NCI-H2029 (cell line): ENCODE data around the gene EGLN3.
A peak's percentile ranks its signal among the peaks of the same experiment; 100 is the strongest.

Experiments used
- DNase-seq: peaks from one replicate; lab custom pipeline; 2025; lab: John Stamatoyannopoulos, UW

Gene EGLN3

DNA sequence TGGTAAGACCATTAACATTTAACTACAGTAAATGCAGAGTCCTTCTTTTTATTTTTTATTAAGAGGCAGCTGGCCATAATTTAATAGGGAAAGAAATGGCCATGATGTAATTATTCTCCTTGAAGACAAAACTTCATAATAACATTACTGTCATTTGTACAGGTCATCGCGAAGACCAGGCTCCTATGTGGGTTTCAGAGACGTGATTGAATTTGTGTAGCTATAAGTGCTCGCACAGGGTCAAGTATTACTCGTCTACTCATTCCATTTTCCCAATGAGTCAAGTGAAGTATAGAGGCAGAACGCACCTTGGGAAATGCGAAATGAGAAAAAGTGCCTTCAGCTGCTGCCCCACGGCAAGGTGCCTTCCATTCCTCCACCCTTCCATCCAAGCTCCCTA lies 40.4 kb downstream of the EGLN3 start:
- DNase-seq = no peak

DNA sequence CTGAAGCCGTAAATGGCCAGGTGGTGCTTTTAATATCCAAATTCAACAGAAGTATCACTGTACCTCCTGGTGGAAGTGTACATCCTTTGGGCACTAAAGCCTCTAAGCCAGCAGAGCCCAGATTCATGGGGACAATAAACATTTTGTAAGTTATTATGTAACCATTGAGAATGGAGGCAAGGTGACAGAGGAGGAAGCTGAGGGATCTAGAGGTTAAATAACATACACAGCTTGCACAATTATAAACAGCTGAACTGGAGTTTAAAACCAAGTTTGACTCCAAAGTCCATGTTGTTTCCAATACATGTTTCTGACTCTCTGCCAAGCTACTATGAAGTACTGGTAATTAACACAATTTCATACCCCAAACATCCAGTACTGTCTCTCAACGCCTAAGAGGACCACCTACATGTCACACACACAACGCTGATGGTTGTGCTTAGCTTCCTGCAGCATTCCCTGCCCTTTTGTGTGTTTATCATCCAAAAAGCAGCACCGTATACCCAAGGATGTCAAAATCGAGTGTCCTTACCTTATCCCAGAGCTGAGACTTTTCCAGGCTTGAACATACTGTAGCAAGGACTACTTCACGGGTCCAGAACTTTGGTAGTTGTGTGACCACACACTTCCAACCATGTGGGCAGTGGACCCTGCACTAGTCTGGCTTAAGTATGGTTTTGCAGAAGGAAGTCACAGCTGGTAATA lies 41.3 kb downstream of the EGLN3 start:
- DNase-seq = no peak

DNA sequence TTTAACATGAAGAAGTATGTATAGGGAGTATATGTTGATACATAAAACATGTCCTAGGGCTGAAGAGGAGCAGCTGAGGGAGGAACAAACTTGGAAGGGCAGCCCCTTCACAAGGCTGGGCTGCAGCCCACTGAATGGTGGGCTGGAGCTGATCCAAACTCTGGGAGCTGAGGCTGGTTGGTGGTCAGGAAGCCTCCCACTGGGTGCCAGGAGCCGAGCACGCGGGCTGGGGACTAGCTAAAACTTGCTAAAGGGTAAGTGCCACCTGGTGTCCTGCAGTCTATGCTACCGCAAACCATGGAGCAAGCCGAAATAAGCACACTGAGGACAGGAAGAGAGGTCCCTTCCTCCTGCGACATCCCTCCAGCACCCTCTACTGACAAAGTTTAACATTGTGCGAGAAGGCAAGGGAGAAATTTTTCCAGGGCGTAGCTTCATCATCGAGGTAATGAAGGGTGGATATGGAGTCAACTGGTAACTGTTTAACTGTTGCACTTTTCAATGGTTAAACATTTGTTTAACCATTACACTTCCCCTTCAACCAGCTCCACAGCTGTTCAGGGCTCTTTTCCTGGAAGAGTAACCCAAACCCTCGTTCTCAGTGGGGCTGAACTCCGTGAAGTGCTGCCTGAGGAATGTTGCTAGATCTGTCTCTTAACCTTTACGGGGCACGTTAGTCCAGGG lies 42.2 kb downstream of the EGLN3 start:
- DNase-seq = peak; percentile 79

DNA sequence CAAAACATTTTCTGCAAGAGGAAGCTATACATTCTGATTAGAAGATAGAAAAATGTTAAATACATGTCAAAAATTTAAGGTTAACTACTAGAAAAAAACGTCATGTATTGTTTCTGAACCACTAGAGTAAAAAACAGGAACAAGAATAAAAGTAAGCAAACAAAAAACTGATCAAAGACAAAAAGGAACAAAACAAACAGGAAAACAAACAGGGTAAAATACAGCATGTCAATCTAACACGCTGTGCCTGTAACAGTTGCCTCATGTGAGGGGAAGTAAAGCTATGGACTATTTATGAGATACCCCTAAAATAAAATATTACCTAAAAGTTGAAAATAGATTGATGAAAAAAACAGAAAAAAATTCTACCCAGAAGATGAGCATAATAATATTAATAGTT lies 43.9 kb downstream of the EGLN3 start:
- DNase-seq = no peak

DNA sequence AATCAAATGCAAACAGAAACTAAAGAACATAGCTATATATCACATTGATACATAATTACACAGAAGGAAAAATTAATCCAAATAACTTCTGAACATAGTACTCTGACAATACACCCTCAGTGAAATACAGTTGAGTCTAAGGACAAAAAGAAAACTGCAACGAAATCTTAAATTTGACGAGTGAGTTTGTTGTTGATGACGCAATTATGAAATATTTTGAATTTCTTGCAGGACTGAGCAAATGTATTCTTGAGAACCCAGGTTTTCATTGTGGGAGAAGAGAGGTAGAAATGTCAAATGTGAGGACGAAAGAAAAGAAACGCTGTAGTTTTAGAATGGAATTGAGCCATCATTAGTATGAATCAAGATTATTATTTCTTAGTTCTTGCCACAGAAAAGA lies 46.3 kb downstream of the EGLN3 start:
- no peak for DNase-seq

DNA sequence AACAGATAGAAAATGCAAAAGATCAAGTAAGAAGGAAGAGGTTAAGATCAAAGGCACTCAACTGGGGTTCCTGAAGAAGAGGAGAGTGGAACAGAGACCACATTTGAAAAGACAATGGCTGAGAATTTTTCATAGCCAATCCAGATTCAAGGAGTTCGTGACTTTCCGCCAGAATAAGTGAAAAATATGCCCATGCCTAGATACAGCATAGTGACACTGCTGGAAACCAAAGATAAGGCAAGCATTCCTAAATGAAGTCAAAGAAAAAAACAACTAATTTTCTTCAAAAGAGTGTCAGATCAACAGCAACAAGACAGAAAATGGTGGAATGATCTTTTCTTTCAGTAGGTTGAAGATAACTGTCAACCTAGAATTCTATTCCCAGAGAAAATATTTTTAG lies 47.5 kb downstream of the EGLN3 start:
- no peak for DNase-seq

DNA sequence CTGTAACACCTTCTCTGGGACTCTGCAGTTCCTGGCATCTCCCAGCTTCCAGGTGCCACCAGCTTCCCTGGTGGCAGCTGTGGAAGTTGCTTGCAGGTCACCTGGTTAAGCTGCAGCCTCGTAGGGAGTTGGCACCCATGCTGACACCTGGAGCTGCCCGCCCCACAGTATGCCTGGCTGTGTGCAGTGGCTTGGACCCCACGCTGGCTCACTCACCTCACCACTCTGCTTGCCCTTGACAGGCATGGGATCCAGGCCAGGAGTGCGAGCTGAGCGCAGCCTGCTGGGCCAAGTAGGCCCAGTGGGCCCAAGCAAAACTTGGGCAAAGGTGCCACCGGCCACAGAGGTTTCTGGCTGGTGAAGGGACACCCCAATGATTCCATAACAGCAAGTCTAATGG lies 48.5 kb downstream of the EGLN3 start:
- DNase-seq = no peak

DNA sequence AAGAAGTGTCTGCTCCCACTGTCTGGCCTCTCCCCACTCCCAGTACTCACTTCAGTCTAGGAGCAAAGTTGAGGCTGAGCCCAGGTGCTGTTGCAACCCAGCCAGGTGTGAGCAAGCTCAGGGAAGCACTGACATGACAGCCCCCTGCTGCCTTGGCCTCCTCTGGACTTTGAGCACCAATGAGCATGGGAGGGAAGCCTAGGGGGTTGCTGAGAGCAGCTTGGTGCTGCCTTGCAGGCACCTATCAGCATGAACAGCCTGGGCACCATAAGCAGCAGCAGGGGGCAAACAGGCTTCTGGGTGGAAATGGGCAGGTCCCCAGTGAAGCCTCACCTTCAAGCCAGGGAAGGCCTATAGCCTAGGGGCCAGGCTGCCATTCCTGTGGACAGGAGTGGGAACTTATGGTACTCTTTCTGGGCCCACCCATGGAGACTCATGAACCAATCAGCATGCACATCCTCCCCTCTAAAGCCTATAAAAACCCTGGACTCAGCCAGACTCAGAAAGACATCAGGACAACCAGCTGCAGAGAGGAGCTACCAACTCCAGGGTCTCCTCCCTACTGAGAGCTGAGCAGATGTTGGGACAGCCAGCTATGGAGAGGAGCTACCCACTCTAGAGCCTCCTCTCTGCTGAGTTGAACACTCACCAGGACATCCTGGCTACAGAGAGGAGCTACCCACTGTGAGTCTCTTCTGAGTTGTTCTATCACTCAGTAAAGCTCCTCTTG lies 49.3 kb downstream of the EGLN3 start:
- DNase-seq = no peak

DNA sequence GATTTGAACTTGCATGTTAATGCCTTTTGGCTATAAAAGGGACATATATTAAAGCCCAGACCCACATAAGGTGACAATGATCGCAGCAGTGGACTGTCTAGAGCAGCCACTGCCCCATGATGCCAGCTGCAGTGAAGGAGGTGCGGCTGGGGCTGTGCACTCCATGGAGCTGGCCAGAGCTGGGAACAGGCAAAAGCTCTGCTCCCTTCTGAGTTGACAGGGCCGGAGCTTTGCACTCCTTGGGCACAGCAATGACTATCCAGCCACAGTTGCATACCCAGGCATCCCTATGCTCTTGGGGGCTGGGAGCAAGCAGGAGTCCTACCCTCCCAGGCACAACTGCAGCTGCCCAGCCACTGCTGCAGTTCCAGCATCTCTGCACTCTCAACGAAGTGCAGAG lies 50.2 kb downstream of the EGLN3 start:
- DNase-seq = no peak

DNA sequence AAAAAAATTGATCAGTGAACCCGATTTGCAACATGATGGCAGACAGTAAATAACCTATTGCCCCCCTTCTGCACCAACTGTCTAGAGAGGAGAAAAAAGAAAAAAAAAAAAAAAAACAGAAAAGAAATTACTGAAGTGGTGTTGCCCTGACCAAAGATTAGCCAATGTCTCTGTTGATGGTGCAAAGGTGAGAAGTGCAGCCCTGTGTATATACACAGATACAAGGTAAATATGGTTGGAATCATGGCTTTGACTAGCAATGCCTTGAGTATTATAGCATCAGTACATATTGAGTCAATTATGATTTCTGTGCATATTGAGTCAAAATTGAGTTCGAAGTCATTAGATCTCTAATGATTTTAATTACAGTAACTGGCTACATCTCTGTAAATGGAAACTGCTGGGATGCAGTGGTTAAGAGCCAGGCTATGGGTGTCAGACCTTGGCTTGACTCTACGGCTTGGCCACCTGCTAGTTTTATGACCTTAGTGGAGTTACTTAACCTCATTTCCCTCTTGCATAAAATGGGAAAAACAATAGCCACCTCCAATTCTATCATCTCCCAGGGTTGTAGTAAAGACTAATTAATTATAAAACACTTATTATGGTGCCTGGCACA lies 51.0 kb downstream of the EGLN3 start:
- no peak for DNase-seq

DNA sequence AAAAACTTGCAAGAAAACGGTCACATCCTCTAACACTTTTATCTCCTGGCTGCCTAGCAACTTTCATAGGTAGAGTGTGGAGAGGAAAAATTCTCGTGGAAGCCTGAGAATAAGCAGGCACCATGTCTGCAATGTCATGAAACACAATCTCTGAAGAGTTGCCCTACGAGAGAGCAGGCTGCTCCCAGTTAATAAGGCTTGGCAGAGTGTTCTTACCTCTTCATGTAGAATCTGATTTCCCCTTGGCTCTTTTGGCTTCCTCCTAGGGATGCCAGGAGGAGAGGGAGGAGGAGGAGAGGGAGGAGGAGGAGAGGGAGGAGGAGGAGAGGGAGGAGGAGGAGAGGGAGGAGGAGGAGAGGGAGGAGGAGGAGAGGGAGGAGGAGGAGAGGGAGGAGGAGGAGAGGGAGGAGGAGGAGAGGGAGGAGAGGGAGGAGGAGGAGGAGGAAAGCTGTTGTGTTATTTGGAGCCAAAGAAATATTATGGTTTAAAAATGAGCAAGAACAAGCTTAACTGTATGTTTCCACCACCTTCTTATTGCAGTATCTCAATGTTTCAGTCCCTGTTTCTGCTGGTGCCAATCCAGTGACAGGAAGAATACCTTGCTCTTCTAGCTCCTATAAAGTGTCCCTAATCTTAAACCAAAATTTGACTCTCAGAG lies 52.9 kb downstream of the EGLN3 start:
- peak; percentile 84 for DNase-seq

DNA sequence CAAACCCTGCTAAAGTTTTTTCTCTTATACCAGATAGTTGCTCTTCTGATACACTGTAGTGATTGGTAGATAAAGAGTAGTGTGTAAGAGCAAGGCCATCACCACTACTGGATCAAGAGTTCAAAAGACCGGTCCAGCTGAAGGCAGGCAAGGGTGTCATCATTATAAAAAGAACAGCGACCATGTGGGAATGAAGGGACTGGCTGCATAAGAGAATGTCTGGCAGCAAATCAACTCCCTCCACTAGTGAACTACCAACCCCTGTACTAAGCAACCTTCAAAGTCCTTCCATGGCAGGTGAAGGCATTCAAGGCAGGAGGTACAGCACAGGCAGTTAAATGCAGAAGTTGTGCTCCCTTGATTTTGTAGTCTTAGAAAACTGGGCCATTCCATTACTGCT lies 53.5 kb downstream of the EGLN3 start:
- DNase-seq = no peak

DNA sequence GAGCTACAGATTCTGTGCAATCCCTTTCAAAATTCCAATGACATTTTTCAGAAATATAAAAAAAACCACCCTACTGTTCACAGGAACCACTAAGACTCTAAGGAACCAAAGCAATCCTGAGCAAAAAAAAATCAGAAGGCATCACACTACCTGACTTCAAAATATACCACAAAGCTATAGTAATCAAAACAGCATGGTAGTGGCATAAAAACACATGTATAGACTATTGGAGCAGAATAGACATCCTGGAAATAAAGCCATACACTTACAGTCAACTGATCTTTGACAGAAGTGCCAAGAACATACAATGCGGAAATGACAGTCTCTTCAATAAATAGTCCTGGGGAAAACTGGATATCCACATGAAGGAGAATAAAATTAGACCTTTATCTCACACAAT lies 56.5 kb downstream of the EGLN3 start:
- no peak for DNase-seq

DNA sequence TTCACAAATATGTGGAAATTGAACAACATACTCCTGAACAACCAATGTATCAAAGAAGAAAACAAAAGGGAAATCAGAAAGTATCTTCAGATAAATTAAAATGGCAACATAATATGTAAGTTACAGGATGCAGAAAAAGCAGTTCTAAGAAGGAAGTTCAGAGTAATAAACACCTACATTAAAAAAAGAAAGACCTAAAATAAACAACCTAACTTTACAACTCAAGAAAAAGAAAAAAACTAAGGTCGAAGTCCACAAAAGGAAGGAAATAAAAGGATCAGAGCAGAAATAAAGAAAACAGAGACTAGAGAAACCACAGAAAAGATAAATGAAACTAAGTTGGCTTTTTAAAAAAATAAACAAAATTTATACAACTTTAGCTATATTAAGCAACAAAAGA lies 59.2 kb downstream of the EGLN3 start:
- no peak for DNase-seq

DNA sequence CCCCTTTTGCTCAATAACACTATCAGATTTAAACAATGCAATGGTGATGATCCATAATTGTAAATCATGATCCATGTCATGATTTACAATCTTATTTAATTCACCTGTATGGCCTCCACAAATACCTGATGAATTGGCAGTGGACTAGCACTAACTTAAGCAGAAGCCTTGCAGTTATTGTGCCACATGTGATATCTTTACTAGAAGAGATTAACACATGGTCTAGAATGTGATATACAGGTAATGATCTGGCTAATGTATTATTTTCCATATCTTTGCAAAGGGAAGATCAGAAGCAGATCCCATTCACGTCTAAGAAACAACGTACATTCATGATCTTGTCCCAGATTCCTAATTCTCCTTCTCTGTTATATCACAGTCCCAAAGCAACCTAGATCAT lies 66.0 kb downstream of the EGLN3 start:
- DNase-seq = no peak

DNA sequence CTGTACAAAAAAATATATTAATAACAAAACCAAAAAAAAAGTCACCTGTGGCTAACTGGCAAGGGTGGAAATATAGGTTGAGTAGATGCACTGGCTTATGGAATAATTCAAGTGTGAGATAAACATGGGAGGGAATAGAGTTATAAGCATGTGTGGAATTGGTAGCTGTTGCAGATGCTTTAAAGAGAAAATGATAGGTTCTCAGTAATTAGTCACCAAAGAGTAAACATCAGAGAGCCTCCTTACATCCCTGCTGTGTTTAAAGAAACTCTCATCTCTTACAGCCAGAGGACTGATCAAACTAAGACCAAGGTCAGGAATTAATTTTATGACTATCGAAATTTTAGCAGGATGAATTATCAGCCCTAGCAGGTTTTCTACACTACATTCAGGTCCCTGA lies 70.5 kb downstream of the EGLN3 start:
- DNase-seq = no peak

DNA sequence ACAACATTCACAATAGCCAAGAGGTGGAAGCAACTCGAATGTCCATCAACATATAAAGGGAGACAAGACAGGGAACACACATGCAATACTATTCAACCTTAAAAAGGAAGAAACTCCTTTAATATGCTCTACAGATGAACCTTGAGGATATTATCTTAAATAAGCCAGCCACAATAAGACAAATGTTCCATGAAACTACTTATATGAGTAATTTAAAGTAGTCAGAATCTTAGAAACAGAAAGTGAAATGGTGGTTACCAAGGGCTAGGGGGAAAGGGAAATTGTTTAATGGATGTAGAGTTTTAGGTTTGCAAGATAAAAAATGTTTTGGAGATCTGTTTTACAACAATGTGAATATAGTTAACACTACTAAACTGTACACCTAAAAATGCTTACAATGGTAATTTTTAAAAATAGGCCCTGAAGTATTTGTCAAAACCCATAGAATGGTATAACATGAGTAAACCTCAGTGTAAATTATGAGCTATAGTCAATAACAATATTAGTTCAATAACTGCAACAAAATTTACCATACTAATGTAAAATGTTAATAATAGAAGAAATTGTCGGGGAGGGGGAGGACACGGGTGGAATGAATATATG lies 71.1 kb downstream of the EGLN3 start:
- DNase-seq = no peak

DNA sequence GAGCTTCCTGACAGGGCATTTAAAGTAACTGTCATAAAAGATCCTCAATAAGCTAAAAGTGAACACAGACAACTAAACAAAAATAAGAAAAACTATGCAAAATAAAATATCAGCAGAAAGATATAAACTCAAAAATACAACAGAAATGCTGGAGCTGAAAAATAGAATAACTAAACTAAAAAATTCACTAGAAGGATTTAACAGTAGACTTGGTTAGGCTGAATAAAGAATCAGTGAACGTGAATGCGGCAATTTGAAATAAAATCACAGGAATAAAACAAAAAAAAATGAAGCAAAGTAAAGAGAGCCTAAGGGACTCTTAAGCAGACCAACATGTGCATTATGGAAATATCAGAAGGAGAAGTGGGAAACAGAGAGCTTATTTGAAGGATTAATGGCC lies 74.6 kb downstream of the EGLN3 start:
- DNase-seq = no peak
